Measurements from ENCODE around the gene SCIN.

Gene SCIN

DNA sequence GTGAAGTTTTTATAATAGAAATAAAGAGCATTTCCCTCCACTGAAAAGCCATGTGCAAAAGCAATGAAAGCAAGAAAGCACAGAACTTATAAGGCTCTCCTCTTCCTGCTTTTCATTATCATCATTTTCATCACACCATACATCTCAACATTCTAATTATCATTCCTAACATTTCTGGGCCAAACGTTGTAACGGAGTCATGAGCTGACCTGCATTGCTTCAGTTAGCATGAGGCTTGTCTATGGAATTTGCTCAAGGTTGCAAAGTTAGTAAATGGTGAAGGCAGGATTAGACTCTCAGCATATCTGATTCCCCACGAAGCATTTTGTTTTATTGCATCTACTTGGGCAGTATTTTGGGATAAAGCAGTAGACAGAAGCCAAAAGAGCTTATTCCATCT lies 11.4 kb downstream of the SCIN start:
- Histone ChIP-seq H3K9ac (ENCODE audit: low read depth, low read length) (no peak overlapping the region), H3K9me3 (ENCODE audit: control insufficient read depth, insufficient read depth, low read length) (no peaks in the 10 kb centered on the region), H3K4me1 (ENCODE audit: insufficient read depth, low read length) (no peaks in the 10 kb centered on the region), H3K36me3 (ENCODE audit: insufficient read depth, low read length) (no peaks in the 10 kb centered on the region)

DNA sequence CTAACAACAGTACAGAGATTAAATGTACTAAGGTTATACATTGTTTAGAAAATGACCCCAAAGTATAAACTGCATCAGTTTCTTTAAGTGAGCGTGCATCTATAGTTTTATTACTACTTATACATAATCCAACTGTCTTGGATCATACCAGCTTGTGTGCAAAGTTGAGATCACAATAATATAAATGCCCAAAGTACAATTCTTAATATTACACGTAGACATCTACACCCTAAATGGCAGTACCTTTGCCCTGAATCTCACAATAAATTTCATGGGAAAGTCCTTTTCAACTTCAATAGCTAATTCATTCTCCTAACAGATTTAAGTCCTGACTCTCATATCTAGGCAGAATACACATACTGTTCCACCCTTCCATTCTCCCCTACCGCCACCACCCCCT lies 11.8 kb downstream of the SCIN start:
- Histone ChIP-seq H3K9ac (ENCODE audit: low read depth, low read length) (no peak overlapping the region), H3K36me3 (ENCODE audit: insufficient read depth, low read length) (no peaks in the 10 kb centered on the region), H3K4me1 (ENCODE audit: insufficient read depth, low read length) (no peaks in the 10 kb centered on the region), H3K9me3 (ENCODE audit: control insufficient read depth, insufficient read depth, low read length) (no peaks in the 10 kb centered on the region)

GRCh38 chr7:12583176-12583575 lies 12.7 kb downstream of the SCIN start:
- Histone ChIP-seq H3K36me3 (ENCODE audit: insufficient read depth, low read length) (no peaks in the 10 kb centered on the region), H3K9ac (ENCODE audit: low read depth, low read length) (no peak overlapping the region), H3K9me3 (ENCODE audit: control insufficient read depth, insufficient read depth, low read length) (no peaks in the 10 kb centered on the region), H3K4me1 (ENCODE audit: insufficient read depth, low read length) (no peaks in the 10 kb centered on the region)

GRCh38 chr7:12583922-12584321 lies 13.4 kb downstream of the SCIN start:
- Histone ChIP-seq H3K36me3 (ENCODE audit: insufficient read depth, low read length) (no peaks in the 10 kb centered on the region), H3K9me3 (ENCODE audit: control insufficient read depth, insufficient read depth, low read length) (no peaks in the 10 kb centered on the region), H3K4me1 (ENCODE audit: insufficient read depth, low read length) (no peaks in the 10 kb centered on the region), H3K9ac (ENCODE audit: low read depth, low read length) (no peak overlapping the region)

GRCh38 chr7:12584930-12585329 lies 14.4 kb downstream of the SCIN start:
- no peaks in the 10 kb centered on the region for H3K36me3 ChIP-seq (ENCODE audit: insufficient read depth, low read length)
- no peaks in the 10 kb centered on the region for H3K4me1 ChIP-seq (ENCODE audit: insufficient read depth, low read length)
- H3K9me3 ChIP-seq (ENCODE audit: control insufficient read depth, insufficient read depth, low read length) = no peaks in the 10 kb centered on the region
- no peak overlapping the region for H3K9ac ChIP-seq (ENCODE audit: low read depth, low read length)

DNA sequence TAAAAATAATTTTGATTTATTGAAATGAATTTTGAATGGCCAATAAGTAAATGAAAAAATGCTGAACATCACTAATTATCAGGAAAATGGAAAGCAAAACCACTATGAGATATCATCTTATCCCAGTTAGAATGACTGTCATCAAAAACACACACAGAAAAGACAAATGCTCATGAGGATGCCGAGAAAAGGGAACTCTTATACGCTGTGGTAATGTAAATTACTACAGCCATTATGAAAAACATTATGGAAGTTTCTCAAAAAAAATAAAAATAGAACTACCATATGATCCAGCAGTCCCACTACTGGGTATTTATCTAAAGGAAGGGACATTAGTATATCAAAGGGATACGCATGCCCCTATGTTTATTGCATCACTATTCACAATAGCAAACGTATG lies 15.8 kb downstream of the SCIN start:
- H3K9me3 ChIP-seq (ENCODE audit: control insufficient read depth, insufficient read depth, low read length) = no peaks in the 10 kb centered on the region

GRCh38 chr7:12588259-12588904 lies 17.9 kb downstream of the SCIN start:
- no peaks in the 10 kb centered on the region for H3K4me1 ChIP-seq (ENCODE audit: insufficient read depth, low read length)
- H3K36me3 ChIP-seq (ENCODE audit: insufficient read depth, low read length) = no peaks in the 10 kb centered on the region
- H3K9ac ChIP-seq (ENCODE audit: low read depth, low read length) = no peak overlapping the region

More for the DNA sequence above, 15.8 kb downstream of the SCIN start:
- Histone ChIP-seq H3K9ac (ENCODE audit: low read depth, low read length) (no peak overlapping the region), H3K4me1 (ENCODE audit: insufficient read depth, low read length) (no peaks in the 10 kb centered on the region), H3K36me3 (ENCODE audit: insufficient read depth, low read length) (no peaks in the 10 kb centered on the region)

GRCh38 chr7:12590559-12590958 lies 20.0 kb downstream of the SCIN start:
- Histone ChIP-seq H3K9ac (ENCODE audit: low read depth, low read length) (no peak overlapping the region), H3K36me3 (ENCODE audit: insufficient read depth, low read length) (no peaks in the 10 kb centered on the region), H3K4me1 (ENCODE audit: insufficient read depth, low read length) (no peaks in the 10 kb centered on the region), H3K9me3 (ENCODE audit: control insufficient read depth, insufficient read depth, low read length) (no peaks in the 10 kb centered on the region)

More at GRCh38 chr7:12588259-12588904, 17.9 kb downstream of the SCIN start:
- H3K9me3 ChIP-seq (ENCODE audit: control insufficient read depth, insufficient read depth, low read length) = no peaks in the 10 kb centered on the region

- Histone ChIP-seq H3K9ac (ENCODE audit: low read depth, low read length) (no peak overlapping the region), H3K9me3 (ENCODE audit: control insufficient read depth, insufficient read depth, low read length) (no peaks in the 10 kb centered on the region), H3K4me1 (ENCODE audit: insufficient read depth, low read length) (no peaks in the 10 kb centered on the region), H3K36me3 (ENCODE audit: insufficient read depth, low read length) (no peaks in the 10 kb centered on the region)
Measured at GRCh38 chr7:12594122-12594897, 23.8 kb downstream of the SCIN start.

DNA sequence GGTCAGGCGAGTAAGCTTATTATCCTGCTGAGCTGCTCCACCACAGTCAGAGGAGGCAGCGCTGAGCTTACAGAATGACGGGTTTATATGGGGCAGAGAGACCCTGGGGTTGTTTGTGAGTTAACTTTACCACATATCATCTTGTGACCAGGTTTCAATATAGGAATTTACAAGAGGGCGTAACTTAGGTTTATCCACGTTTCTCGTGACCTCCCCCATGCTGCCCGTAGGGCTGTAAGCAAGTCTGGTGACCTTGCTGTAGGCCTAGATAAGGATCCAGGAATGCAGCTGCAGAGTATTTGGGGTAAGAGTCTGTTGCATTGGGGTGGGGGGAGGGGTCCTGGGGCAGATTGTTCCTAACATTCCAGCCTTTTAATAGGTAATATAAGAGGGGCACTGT lies 24.6 kb downstream of the SCIN start:
- no peaks in the 10 kb centered on the region for H3K4me1 ChIP-seq (ENCODE audit: insufficient read depth, low read length)
- H3K9ac ChIP-seq (ENCODE audit: low read depth, low read length) = no peak overlapping the region
- H3K36me3 ChIP-seq (ENCODE audit: insufficient read depth, low read length) = no peaks in the 10 kb centered on the region
- H3K9me3 ChIP-seq (ENCODE audit: control insufficient read depth, insufficient read depth, low read length) = no peaks in the 10 kb centered on the region

DNA sequence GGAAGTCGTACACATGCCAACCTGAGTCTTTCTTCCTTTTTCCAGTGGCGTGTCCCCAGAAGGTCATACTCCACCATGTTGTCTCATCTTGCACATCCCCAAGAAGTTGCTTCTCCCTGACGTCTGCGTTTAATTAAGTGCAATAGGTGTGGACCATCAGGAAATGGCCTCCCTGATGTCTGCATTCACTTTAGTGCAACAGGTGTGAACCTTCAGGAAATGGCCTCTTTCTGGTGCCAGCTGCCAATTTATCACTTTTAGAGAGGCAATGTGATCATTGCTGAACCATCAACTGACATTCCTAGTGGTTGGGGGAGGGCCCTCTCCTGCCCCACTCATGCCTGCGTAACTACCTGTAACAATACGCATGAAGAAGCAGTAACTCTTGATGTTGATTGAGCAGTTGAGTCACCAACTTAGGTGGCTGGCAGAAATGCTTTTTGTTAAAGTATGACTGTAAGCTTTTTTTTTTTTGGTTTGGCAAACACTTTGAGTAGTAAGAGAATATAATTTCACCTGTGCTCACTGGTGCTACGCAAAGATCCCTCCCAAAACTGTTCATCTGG lies 25.8 kb downstream of the SCIN start:
- Histone ChIP-seq H3K9me3 (ENCODE audit: control insufficient read depth, insufficient read depth, low read length) (peaks cover 2% of the 10 kb centered on the region; the same call in 1 of the 2 replicates), H3K4me1 (ENCODE audit: insufficient read depth, low read length) (no peaks in the 10 kb centered on the region), H3K36me3 (ENCODE audit: insufficient read depth, low read length) (no peaks in the 10 kb centered on the region), H3K9ac (ENCODE audit: low read depth, low read length) (no peak overlapping the region)

- H3K4me1 ChIP-seq (ENCODE audit: insufficient read depth, low read length) = no peaks in the 10 kb centered on the region
- H3K36me3 ChIP-seq (ENCODE audit: insufficient read depth, low read length) = no peaks in the 10 kb centered on the region
- H3K9ac ChIP-seq (ENCODE audit: low read depth, low read length) = no peak overlapping the region
- H3K9me3 ChIP-seq (ENCODE audit: control insufficient read depth, insufficient read depth, low read length) = peaks cover 7% of the 10 kb centered on the region; the same call in 1 of the 2 replicates
Measured at GRCh38 chr7:12601302-12601869, 30.9 kb downstream of the SCIN start.

GRCh38 chr7:12607134-12607533 lies 36.6 kb downstream of the SCIN start:
- Histone ChIP-seq H3K9me3 (ENCODE audit: control insufficient read depth, insufficient read depth, low read length) (0 out of 2 replicates have a peak, but pooled peaks cover 3% of the 10 kb centered on the region), H3K36me3 (ENCODE audit: insufficient read depth, low read length) (no peaks in the 10 kb centered on the region), H3K9ac (ENCODE audit: low read depth, low read length) (no peak overlapping the region), H3K4me1 (ENCODE audit: insufficient read depth, low read length) (no peaks in the 10 kb centered on the region)

DNA sequence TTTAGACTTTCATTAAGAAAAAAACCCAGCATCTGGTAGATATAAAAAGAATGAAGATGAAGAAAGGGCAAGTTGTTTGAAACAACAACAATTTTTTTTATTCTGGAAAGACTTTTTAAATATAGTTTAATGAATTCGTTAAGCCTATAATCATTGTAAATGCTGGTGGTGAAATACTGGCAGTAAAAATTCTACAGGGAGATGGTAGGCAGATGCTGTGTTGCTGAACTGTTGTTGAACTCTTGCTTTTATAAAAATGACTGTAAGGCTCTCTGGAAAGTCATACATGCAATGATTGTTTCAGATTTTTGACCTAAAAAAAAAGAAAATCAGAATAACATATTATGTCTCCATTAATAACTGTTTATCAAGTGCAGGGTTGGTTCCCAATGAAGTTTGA lies 39.0 kb downstream of the SCIN start:
- no peaks in the 10 kb centered on the region for H3K9me3 ChIP-seq (ENCODE audit: control insufficient read depth, insufficient read depth, low read length)
- H3K36me3 ChIP-seq (ENCODE audit: insufficient read depth, low read length) = no peaks in the 10 kb centered on the region
- no peaks in the 10 kb centered on the region for H3K4me1 ChIP-seq (ENCODE audit: insufficient read depth, low read length)
- H3K9ac ChIP-seq (ENCODE audit: low read depth, low read length) = no peak overlapping the region

DNA sequence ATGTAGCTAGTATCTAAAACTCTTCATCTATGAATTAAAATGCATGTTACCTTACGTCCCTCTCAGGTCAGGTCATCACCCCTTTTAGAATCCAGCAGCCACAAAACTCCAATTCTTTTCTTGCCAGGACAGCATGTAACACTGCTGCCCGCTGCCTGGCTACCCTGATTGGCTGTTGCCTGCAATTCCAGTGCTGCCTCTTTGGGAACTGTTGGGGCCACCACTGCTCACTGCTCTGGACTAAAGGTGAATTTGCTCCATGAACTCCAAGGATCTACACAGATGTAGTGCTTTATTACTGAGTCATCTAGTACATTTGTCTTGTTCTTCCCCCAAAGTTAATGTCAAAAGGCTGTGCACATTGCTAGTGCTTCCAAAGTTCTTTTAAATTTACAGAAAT lies 40.4 kb downstream of the SCIN start:
- H3K9ac ChIP-seq (ENCODE audit: low read depth, low read length) = no peak overlapping the region
- H3K4me1 ChIP-seq (ENCODE audit: insufficient read depth, low read length) = no peaks in the 10 kb centered on the region
- no peaks in the 10 kb centered on the region for H3K36me3 ChIP-seq (ENCODE audit: insufficient read depth, low read length)
- no peaks in the 10 kb centered on the region for H3K9me3 ChIP-seq (ENCODE audit: control insufficient read depth, insufficient read depth, low read length)
